ENCODE measurements around the gene NBEAL1. TPM values are rescaled to one million over a fixed set of nuclear protein-coding genes. Genes with fewer than 3 reads are reported as not detected.
"Not testable (repeated sequence)": the region's sequence is repeated elsewhere in the genome, so short reads cannot be mapped to it uniquely, and the experiment has no call there.

Gene NBEAL1
- total RNA-seq, 1 experiment from 2014 or later, result 11.6 TPM

DNA sequence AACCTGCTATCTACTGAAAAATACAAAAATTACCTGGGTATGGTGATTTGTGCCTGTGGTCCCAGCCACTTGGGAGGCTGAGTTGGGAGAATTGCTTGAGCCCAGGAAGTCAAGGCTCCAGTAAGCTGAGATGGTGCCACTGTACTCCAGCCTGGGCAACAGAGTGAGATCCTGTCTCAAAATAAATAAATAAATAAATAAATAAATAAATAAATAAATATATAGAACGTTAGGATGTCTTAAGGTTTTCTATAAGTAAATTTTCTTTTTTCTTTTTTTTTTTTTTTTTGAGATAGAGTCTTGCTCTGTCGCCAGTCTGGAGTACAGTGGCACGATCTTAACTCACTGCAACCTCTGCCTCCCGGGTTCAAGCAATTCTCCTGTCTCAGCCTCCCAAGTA lies 95.8 kb downstream of the NBEAL1 start:
- not testable (repeated sequence) for H3K4me1 ChIP-seq; DNase-seq; H3K9me3 ChIP-seq (replicated peaks); H3K27me3 ChIP-seq; H3K27ac ChIP-seq; H3K4me3 ChIP-seq
- peaks cover 10% of the 10 kb centered on the region; the same call in 1 of the 2 replicates for H3K36me3 ChIP-seq

DNA sequence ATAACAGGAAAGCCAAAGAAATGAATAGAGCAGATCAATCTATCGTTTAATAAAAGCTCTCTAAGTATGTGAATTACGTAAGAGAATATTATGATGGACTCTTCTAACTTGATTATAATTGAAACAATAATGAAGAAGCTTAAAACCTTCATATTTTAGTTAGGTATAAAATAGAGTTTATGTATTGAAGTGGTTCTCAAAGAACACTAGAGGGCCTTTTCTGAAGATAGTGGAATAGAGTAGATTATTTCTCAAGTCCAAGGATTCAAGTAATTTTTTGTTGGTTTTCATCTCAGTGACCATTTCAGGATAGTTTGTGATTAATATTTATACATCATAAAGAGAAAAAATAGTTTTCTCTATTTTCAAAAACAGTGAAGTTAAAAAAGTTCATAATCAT lies 97.7 kb downstream of the NBEAL1 start:
- Histone ChIP-seq H3K27ac (no peak overlapping the region), H3K36me3 (peaks cover 10% of the 10 kb centered on the region; the same call in 1 of the 2 replicates), H3K4me1 (no peaks in the 10 kb centered on the region), H3K4me3 (no peak overlapping the region), H3K9me3 (replicated peaks) (no peaks in the 10 kb centered on the region), H3K27me3 (no peaks in the 10 kb centered on the region)
- DNase-seq, result no peak

DNA sequence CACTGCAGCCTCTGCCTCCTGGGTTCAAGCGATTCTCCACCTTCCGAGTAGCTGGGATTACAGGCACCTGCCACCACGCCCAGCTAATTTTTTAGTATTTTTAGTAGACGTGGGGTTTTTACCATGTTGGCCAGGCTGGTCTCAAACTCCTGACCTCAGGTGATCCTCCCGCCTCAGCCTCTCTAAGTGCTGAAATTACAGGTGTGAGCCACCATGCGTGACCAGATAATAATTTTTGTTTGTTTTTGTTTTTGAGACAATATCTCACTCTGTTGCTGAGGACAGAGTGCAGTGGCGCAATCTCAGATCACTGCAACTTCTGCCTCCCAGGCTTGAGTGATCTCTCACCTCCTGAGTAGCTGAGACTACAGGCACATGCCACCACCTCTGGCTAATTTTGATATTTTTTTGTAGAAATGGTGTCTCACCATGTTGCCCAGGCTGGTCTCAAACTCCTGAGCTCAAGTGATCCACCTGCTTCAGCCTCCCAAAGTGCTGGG lies 100.6 kb downstream of the NBEAL1 start:
- H3K36me3 ChIP-seq; H3K27me3 ChIP-seq; H3K9me3 ChIP-seq (replicated peaks); DNase-seq; H3K4me3 ChIP-seq; H3K4me1 ChIP-seq; H3K27ac ChIP-seq: not testable (repeated sequence)

DNA sequence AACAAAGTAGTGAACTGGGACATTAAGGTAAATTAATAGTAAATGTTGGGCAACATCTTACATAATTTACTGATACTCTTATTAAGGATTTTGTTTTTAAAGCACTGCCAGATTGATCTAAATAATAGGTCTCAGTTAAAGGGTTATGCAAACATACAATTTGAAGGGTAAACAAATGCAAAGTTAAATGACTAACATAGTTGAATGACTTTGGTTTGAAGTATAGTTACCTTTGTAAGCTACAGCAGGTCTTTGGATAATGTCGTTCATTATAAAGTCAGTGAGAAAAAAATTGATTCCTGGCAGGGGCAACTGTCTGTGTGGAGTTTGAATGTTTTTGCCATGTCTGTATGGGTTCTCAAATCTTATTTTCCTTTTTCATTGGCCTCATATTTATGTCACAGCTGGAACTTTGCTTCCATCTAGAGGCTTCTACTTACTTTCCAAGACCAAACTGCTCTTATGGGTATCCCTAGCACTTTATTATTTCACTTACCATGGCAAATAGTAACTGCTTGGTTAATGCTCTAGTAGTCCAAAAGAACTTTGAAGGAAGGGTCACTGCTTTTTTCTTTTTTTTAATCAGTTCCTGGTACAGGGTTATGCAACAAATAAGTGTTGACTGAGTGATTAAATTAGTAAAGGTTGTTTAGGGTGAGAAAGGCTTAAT lies 107.8 kb downstream of the NBEAL1 start:
- H3K27me3 ChIP-seq, result no peaks in the 10 kb centered on the region
- no peaks in the 10 kb centered on the region for H3K9me3 ChIP-seq (replicated peaks)
- DNase-seq, result peak in 1 of 2 experiments; percentile 8
- H3K27ac ChIP-seq, result no peak overlapping the region
- H3K36me3 ChIP-seq, result peaks cover 4% of the 10 kb centered on the region
- no peak overlapping the region for H3K4me3 ChIP-seq
- no peaks in the 10 kb centered on the region for H3K4me1 ChIP-seq

DNA sequence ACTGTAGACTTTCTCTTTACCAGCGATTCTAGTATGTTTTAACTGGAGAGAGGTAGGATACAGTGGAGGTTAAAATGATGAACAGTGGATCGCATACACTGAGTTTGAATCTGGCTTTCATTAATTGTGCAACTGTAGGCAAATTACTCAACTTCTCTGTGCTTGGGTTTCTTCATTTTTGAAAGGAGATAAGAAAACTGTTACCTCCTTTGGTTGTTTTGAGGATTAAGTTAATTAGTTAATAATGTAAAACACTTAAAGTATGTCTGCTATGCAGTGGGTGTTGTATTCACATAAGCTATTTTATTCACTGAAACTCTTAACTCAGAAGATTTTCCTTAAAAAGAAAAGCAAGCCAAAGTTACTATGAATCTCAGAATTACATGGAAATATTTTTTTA lies 112.3 kb downstream of the NBEAL1 start:
- Histone ChIP-seq H3K36me3 (peaks cover 4% of the 10 kb centered on the region), H3K27ac (no peak overlapping the region), H3K4me3 (no peak overlapping the region), H3K4me1 (no peaks in the 10 kb centered on the region), H3K27me3 (no peaks in the 10 kb centered on the region), H3K9me3 (replicated peaks) (no peaks in the 10 kb centered on the region)
- no peak for DNase-seq

DNA sequence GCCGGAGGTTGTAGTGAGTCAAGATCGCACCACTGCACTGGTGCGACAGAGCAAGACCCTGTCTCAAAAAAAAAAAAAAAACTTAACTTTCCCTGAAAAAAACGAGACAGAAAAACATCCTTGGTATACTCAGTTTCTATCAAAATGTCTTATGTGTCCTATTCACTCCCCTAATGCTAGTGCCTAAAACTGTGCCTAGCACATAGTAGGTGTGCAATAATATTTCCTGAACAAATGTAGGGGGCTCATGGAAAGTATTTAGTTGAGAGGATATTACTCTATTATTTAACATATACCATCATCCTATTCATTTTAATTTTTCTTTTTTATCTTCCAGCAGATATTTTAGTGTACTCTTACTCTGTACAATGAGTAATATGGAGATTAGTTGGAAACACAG lies 120.4 kb downstream of the NBEAL1 start:
- no peak overlapping the region for H3K27ac ChIP-seq
- DNase-seq, result no peak
- H3K27me3 ChIP-seq, result no peaks in the 10 kb centered on the region
- H3K9me3 ChIP-seq (replicated peaks), result no peaks in the 10 kb centered on the region
- no peaks in the 10 kb centered on the region for H3K4me1 ChIP-seq
- H3K4me3 ChIP-seq, result no peak overlapping the region
- no peaks in the 10 kb centered on the region for H3K36me3 ChIP-seq

DNA sequence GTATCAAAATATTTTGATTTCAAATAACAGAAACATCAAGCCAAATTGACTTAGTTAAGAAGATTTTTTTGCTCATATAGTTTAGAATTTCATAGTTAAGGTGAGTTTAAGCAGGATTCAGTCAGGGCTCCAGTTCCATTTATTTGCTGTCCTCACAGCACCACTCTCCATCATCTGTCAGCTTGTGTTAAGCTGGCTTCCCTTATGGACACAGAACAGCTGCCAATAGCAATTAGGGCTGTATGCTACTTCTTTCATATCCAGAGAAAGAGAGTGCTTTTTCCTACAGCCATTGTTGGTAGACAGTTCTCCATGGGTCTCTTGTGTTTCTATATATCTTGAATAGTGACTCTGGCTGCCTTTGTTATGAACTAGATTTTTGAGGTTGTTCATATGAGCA lies 128.7 kb downstream of the NBEAL1 start:
- Histone ChIP-seq H3K27ac (no peak overlapping the region), H3K36me3 (no peaks in the 10 kb centered on the region), H3K27me3 (no peaks in the 10 kb centered on the region), H3K9me3 (replicated peaks) (no peaks in the 10 kb centered on the region), H3K4me3 (no peak overlapping the region), H3K4me1 (no peaks in the 10 kb centered on the region)
- peak; percentile 3 to 39 for DNase-seq

DNA sequence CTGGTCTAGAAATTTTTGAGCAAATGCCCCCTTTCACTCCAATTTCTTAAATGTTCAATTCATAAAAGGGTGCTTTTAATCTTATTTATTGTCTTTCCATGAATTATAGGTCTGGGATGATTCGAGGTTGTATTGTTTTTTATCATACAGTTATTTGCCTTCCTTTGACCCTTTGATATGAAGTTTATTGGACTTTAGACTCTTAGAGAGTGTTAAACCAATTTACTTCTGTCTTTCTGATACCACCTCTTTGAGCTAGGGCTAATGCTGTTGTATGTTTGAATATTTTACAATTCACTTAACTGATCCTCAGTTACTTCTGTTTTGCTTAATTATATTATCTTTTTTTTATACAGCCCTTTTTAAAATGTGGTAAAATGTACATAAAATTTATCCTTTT lies 134.5 kb downstream of the NBEAL1 start:
- Histone ChIP-seq H3K36me3 (0 out of 2 replicates have a peak, but pooled peaks cover 4% of the 10 kb centered on the region), H3K4me1 (no peaks in the 10 kb centered on the region), H3K9me3 (replicated peaks) (no peaks in the 10 kb centered on the region), H3K27me3 (no peaks in the 10 kb centered on the region), H3K27ac (no peak overlapping the region), H3K4me3 (no peak overlapping the region)
- DNase-seq, result no peak

DNA sequence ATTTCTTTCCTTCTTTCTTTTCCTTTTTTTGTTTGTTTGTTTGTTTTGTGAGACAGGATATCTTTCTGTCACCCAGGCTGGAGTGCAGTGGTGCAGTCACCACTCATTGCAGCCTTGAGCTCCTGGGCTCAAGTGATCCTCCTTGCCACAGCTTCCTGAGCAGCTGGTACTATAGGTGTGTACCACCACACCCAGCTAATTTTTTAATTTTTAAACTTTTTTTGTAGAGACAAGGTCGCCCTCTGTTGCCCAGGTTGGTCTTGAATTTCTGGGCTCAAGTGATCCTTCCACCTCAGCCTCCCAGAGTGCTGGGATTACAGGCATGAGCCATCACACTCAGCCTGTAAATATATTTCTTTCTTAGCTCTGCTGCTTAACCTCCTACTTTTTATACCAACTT lies 140.7 kb downstream of the NBEAL1 start:
- DNase-seq, result no peak
- Histone ChIP-seq H3K4me1 (no peaks in the 10 kb centered on the region; the same call in 1 of the 2 replicates), H3K27me3 (no peaks in the 10 kb centered on the region), H3K9me3 (replicated peaks) (no peaks in the 10 kb centered on the region), H3K27ac (no peak overlapping the region), H3K36me3 (0 out of 2 replicates have a peak, but pooled peaks cover 2% of the 10 kb centered on the region), H3K4me3 (no peak overlapping the region)

DNA sequence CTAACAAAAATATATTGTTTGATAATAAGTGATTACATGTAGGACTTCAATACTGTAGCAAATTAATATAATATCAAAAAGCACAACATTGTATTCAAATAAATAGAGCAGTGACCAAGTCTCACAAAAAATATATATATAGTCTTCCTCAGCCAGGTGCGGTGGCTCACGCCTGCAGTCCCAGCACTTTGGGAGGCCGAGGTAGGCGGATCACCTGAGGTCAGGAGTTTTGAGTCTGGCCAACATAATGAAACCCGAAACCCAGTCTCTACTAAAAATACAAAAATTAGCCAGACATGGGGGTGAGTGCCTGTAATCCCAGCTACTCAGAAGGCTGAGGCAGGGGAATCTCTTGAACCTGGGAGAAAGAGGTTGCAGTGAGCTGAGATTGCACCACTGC lies 148.0 kb downstream of the NBEAL1 start:
- H3K36me3 ChIP-seq; H3K9me3 ChIP-seq (replicated peaks); H3K27ac ChIP-seq; DNase-seq; H3K27me3 ChIP-seq; H3K4me3 ChIP-seq; H3K4me1 ChIP-seq: not testable (repeated sequence)

DNA sequence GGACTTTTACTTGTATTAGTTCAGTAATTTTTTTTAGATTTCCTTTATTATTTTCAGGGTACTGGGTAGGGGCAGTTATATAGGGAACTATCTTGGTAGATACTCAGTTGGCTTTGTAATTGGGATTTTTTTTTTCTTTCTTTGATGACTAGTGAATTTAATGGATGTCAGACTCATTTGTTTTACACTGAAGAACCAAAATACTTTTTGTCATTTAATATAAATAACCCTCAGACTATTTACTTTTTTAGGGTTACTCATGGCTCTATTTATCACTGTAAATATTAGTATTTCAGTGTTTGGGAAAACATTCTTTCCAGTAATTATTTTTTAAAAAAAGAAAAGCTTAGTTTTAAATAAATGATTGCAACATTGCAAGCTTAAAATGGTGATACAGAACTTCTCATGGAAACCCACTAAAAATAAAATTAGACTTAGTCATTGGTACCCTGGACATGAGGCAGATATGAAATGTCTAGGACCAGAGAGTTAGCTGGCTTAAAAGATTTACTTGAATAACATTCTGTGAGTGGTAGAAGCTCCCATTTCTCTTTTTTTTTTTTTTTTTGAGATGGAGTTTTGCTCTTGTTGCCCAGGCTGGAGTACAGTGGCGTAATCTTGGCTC lies 149.7 kb downstream of the NBEAL1 start:
- no peaks in the 10 kb centered on the region for H3K9me3 ChIP-seq (replicated peaks)
- no peak for DNase-seq
- no peak overlapping the region for H3K27ac ChIP-seq
- H3K36me3 ChIP-seq, result peaks cover 5% of the 10 kb centered on the region; the same call in 1 of the 2 replicates
- H3K4me1 ChIP-seq, result no peaks in the 10 kb centered on the region; the same call in 1 of the 2 replicates
- no peak overlapping the region for H3K4me3 ChIP-seq
- H3K27me3 ChIP-seq, result no peaks in the 10 kb centered on the region

DNA sequence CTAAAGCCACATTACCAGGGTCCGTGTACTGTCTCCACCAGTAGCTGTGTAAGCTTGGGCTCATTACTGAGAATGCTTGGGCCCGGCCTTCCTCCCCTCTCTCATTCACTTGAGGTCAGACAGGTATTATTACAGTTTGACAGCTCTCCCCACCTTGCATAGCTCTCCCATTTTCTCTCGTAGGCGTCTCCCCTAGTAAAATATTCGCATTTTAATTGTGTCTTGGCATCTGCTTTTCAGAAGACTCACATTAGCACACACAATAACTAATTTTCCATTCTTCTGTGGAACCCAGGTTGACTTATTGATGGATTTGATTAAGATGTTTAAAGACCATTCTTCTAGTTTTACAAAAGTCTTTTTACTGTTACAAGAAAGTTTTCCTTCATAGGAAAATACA lies 153.1 kb downstream of the NBEAL1 start:
- Histone ChIP-seq H3K4me1 (no peaks in the 10 kb centered on the region), H3K4me3 (no peak overlapping the region), H3K27me3 (no peaks in the 10 kb centered on the region), H3K36me3 (peaks cover 5% of the 10 kb centered on the region; the same call in 1 of the 2 replicates), H3K27ac (no peak overlapping the region), H3K9me3 (replicated peaks) (no peaks in the 10 kb centered on the region)
- DNase-seq, result no peak

DNA sequence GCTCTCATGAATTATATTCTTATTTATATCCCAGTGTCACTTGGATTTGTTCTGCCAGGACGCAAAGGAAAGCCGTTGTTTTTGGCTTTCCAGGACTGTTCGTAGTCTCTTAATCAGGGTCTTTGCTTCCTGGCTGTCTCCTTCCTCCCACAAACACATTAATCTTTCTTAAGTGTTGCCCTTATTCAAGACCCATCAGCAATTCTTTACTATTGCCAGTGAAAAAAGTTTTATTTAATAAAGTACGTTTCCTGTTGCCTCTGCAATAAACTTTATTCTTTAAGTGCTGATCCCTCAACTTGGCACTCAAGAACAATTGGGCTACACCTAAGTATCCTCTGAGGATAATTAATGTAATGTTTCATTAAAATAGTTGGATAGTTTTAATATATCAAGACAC lies 155.8 kb downstream of the NBEAL1 start:
- Histone ChIP-seq H3K9me3 (replicated peaks) (no peaks in the 10 kb centered on the region), H3K27me3 (no peaks in the 10 kb centered on the region), H3K36me3 (peaks cover 5% of the 10 kb centered on the region; the same call in 1 of the 2 replicates), H3K27ac (no peak overlapping the region), H3K4me1 (no peaks in the 10 kb centered on the region), H3K4me3 (no peak overlapping the region)
- DNase-seq, result no peak

DNA sequence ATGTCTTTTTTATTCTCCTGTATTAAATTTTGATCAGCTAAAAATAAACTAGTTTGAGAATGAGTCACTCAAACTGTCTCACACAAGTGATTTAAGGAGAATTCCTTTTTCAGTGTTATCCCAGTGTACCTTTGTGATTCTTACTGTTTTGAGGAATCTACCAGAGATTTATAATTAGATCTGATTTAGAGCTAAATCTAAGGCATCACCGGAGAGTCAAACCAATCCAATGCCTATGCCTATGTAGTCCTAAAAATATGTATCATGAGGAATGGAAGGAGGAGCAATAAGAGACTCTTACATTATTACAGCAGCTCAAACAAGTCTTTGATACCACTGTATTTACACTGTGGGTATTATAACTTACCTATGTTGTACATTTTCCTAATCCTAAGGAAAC lies 160.7 kb downstream of the NBEAL1 start:
- no peak for DNase-seq
- no peaks in the 10 kb centered on the region for H3K9me3 ChIP-seq (replicated peaks)

DNA sequence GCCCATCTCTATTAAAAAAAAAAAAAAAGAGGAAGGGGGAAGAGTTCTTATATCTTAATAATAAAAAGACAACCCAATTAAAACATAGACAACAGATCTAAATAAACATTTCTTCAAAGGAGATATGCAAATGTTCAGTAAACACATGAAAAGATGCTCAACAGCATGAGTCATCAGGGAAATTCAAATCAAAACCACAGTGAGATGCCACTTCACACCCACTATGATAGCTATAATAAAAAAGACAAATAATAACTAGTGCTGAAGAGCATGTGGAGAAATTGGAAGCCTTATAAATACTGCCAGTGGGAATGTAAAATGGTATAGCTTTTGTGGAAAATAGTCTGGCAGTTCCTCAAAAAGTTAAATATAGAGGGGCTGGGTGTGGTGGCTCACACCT lies 162.7 kb downstream of the NBEAL1 start:
- no peak overlapping the region for H3K4me3 ChIP-seq
- no peak overlapping the region for H3K27ac ChIP-seq
- no peaks in the 10 kb centered on the region for H3K36me3 ChIP-seq
- no peaks in the 10 kb centered on the region for H3K27me3 ChIP-seq
- no peaks in the 10 kb centered on the region for H3K9me3 ChIP-seq (replicated peaks)
- no peaks in the 10 kb centered on the region for H3K4me1 ChIP-seq
- DNase-seq, result no peak

More for the DNA sequence above, 160.7 kb downstream of the NBEAL1 start:
- Histone ChIP-seq H3K27me3 (no peaks in the 10 kb centered on the region), H3K4me3 (no peak overlapping the region), H3K36me3 (no peaks in the 10 kb centered on the region), H3K27ac (no peak overlapping the region), H3K4me1 (no peaks in the 10 kb centered on the region)

DNA sequence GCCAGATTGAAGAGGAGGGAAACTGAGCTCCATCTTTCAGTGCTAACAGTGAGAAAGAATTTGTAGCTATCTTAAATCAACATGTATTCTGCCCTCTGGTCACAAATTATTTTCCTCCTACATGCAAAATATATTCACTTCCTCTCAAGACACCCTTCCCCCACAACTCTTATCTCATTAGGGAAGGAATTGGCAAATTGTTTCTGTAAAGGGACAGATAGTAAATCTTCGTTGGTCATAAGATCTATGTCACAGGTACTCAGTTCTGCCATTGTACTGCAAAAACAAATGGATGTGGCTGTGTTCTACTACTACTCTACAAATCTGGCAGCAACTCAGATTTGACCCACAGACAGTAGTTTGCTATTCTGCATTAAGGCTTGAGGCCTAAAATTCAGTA lies 171.2 kb downstream of the NBEAL1 start:
- H3K4me1 ChIP-seq, result no peaks in the 10 kb centered on the region
- DNase-seq, result no peak
- no peaks in the 10 kb centered on the region for H3K9me3 ChIP-seq (replicated peaks)
- peaks cover 9% of the 10 kb centered on the region for H3K36me3 ChIP-seq
- no peaks in the 10 kb centered on the region for H3K27me3 ChIP-seq
- no peak overlapping the region for H3K4me3 ChIP-seq
- H3K27ac ChIP-seq, result no peak overlapping the region

All from SJCRH30 (cell line).